CD4-positive, CD25-positive, alpha-beta regulatory T cell (primary cell): ENCODE results near the gene LGALS3BP. TPM values are rescaled to one million over a fixed set of nuclear protein-coding genes. Genes with fewer than 3 reads are reported as not detected.

Source experiments
- ATAC-seq, 2 donors: fragments of 150-1000 bp; cut with Tn5 transposase; one replicate each; pipeline ENCODE4 v1.10.0; 2021; ENCODE audit warnings: low read depth in 2 of 2, moderate number of reproducible peaks in 2 of 2, moderate library complexity in 1 of 2
- DNase-seq, 3 donors: peaks; one replicate each; pipeline versions ENCODE4 v3.0.0 to v3.0.0-alpha.2; 2012 to 2022; ENCODE audit warnings: mixed read lengths in 1 of 3
- H3K27ac ChIP-seq: one replicate; pipeline ENCODE4 v1.7.0; 2013; ENCODE audit warnings: mild to moderate bottlenecking, low read length; ENCODE audit not compliant: insufficient read depth, poor library complexity, severe bottlenecking
- H3K27me3 ChIP-seq: one replicate; pipeline ENCODE4 v1.7.0; 2013; ENCODE audit warnings: low read length; ENCODE audit not compliant: control insufficient read depth, insufficient read depth
- H3K36me3 ChIP-seq: one replicate; pipeline ENCODE4 v1.7.0; 2013; ENCODE audit warnings: mild to moderate bottlenecking, low read length, moderate library complexity; ENCODE audit not compliant: control insufficient read depth, insufficient read depth
- H3K4me1 ChIP-seq: 2 replicates; pipeline ENCODE4 v1.7.0; 2013; ENCODE audit warnings: mild to moderate bottlenecking, low read length; ENCODE audit not compliant: insufficient read depth, control insufficient read depth, poor library complexity, severe bottlenecking
- H3K4me3 ChIP-seq: one replicate; pipeline ENCODE4 v1.7.0; 2013; ENCODE audit warnings: low read depth, mild to moderate bottlenecking, low read length, moderate library complexity
- H3K9me3 ChIP-seq, 2 experiments: 1 replicate in 1 of 2; 2 replicates in 1 of 2; pipeline ENCODE4 v1.7.0; 2013; ENCODE audit warnings: low read length in 2 of 2, mild to moderate bottlenecking in 1 of 2, moderate library complexity in 1 of 2; ENCODE audit not compliant: control insufficient read depth in 2 of 2
- H3K27ac Mint-ChIP-seq, 3 donors: one replicate each; pipeline ENCODE4 v1.8.0; 2020 to 2022; ENCODE audit warnings: mild to moderate bottlenecking in 3 of 3, mixed read lengths in 3 of 3, moderate library complexity in 2 of 3
- H3K27me3 Mint-ChIP-seq: one replicate; pipeline ENCODE4 v1.8.0; 2022; ENCODE audit warnings: mild to moderate bottlenecking, mixed read lengths
- H3K36me3 Mint-ChIP-seq: one replicate; pipeline ENCODE4 v1.8.0; 2020; ENCODE audit warnings: mixed read lengths
- H3K4me1 Mint-ChIP-seq, 4 donors: one replicate each; pipeline ENCODE4 v1.8.0; 2020 to 2022; ENCODE audit warnings: mixed read lengths in 4 of 4, mild to moderate bottlenecking in 1 of 4
- H3K4me3 Mint-ChIP-seq, 4 donors: one replicate each; pipeline ENCODE4 v1.8.0; 2020 to 2022; ENCODE audit warnings: mild to moderate bottlenecking in 4 of 4, mixed read lengths in 4 of 4, moderate library complexity in 3 of 4
- H3K9me3 Mint-ChIP-seq, 7 donors: one replicate each; pipeline ENCODE4 v1.8.0; 2020 to 2022; ENCODE audit warnings: mixed read lengths in 7 of 7, mild to moderate bottlenecking in 3 of 7, moderate library complexity in 2 of 7
- polyA plus RNA-seq, 4 donors: library from polyadenylated mRNA; unstranded; fragments of 300-500 nt; fragmentation: Illumina TruSeq; gene quantifications; one replicate each; pipeline ENCODE4 v1.2.3, GENCODE V29; 2021
- total RNA-seq: library from RNA; stranded (reverse); gene quantifications from one replicate; pipeline ENCODE4 v1.2.3, GENCODE V29; 2022

Gene LGALS3BP
- total and polyA plus RNA-seq, 5 donors from 2014 or later, result 23.4 to 43.5 (median 27.2) TPM

GRCh38 chr17:79003661-79004411 lies 24.1 kb upstream of the LGALS3BP start:
- DNase-seq, result no peak
- Mint-ChIP-seq H3K4me3 (no peak overlapping the region), H3K36me3 (peaks cover 23% of the 10 kb centered on the region), H3K27me3 (peaks cover 7% of the 10 kb centered on the region), H3K4me1 (peaks cover 8 to 62% (median 33%) of the 10 kb centered on the region in 4 donors), H3K27ac (no peak overlapping the region), H3K9me3 (peaks cover 0 to 4% (median 0%) of the 10 kb centered on the region in 7 donors)
- Histone ChIP-seq H3K4me1 (peaks cover 38% of the 10 kb centered on the region), H3K27me3 (no peaks in the 10 kb centered on the region), H3K36me3 (peaks cover 14% of the 10 kb centered on the region), H3K27ac (no peak overlapping the region), H3K9me3 (no peaks in the 10 kb centered on the region), H3K4me3 (no peak overlapping the region)
- no peak for ATAC-seq

DNA sequence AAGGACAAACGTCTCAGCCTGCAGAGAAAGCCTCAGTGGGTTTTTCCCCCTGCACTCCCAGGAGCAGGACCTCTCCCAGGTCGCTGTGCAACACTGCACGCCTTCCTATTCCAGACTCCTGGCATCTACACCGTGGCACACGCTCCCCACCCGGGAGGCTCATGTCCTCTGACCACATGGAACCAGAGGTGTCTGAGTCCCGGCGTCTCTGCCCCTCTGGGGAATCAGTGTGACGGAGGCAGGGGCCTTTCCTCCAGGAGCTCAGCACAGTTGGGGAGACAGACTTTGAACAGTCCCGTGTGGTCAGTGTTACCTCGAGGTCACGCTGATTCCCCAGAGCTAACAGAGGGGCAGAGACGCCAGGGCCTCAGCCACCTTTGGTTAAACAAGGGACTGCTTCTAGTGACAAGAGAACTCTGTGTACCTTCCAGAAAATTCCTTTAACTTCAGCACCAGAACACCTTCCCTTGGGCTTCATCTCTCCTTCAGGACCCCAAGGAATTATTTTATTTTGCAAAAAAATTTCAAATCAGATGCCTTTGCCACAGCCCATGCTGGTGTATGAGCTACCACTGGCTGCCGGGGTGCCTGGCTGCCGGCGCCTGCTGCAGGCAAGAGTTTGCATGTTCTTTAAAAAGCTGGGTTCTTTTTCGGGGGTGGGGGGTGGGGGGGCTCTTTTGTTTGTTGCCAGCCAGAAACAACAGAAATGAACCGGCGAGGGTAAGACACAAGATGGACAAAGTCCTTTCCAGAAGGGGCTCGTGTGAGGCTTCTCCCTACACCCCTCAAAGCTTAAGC lies 23.3 kb upstream of the LGALS3BP start:
- ATAC-seq (no peak), DNase-seq (no peak)
- H3K4me1 ChIP-seq, result peaks cover 29% of the 10 kb centered on the region
- peaks cover 20% of the 10 kb centered on the region for H3K36me3 ChIP-seq
- Mint-ChIP-seq H3K9me3 (no peaks in the 10 kb centered on the region), H3K27me3 (peaks cover 4% of the 10 kb centered on the region), H3K36me3 (peaks cover 22% of the 10 kb centered on the region), H3K4me1 (peaks cover 8 to 53% (median 26%) of the 10 kb centered on the region in 4 donors), H3K4me3 (no peak overlapping the region), H3K27ac (peak overlapping the region in 2 of 3 donors; percentile 62 to 82)
- H3K9me3 ChIP-seq, result no peaks in the 10 kb centered on the region
- H3K4me3 ChIP-seq, result no peak overlapping the region
- H3K27ac ChIP-seq, result no peak overlapping the region
- H3K27me3 ChIP-seq, result no peaks in the 10 kb centered on the region

- peak overlapping the region; percentile 62 to 82 (median 79) for H3K27ac Mint-ChIP-seq
These were observed 22.6 kb upstream of the LGALS3BP start for GRCh38 chr17:79002291-79002690.

DNA sequence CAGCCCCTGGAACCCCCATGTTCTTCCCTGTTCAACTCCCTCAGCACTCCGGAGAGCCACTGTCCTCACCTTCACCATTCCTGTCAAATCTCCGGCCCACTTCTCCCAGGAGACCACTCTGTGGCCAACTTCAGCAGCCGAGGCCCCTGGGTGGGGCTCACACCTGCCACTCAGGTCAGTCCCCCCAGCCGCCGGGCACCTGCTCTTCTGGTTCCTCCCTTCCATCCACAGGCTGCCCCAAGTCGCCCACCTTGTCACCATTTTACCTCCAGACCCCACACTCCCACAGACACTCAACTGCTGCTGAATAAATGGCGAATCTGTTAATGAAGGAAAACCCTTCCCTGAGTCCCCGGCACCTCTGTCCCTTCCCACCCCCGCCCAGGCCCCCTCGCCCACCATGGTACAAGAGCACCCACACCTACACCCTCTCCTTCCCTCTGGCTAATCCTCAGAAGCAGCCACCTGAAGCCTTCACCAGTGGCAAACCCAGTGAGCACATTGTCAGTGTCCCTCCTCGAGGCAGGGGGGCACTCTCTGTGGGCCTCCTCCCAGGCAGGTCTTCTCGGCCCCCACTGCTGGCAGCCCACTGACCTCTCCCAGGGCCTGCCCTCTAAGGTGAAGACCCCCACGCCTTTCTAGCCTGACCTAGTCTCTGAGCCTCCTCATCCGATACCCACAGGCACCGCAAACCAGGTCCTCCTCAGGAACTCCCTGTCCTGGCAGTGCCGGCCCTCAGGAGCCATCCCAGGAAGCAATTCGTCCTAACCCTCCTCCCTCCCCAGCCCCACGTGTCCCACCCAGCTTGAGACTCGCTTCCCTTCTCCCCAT lies 21.7 kb upstream of the LGALS3BP start:
- ATAC-seq (no peak), DNase-seq (no peak)
- Histone ChIP-seq H3K9me3 (no peaks in the 10 kb centered on the region), H3K4me1 (peaks cover 15% of the 10 kb centered on the region), H3K36me3 (peaks cover 36% of the 10 kb centered on the region), H3K27ac (no peak overlapping the region), H3K27me3 (no peaks in the 10 kb centered on the region), H3K4me3 (no peak overlapping the region)
- peaks cover 28% of the 10 kb centered on the region for H3K36me3 Mint-ChIP-seq
- peaks cover 0 to 37% (median 13%) of the 10 kb centered on the region in 4 donors for H3K4me1 Mint-ChIP-seq
- peak overlapping the region in 2 of 3 donors; percentile 82 to 95 for H3K27ac Mint-ChIP-seq
- no peak overlapping the region for H3K4me3 Mint-ChIP-seq
- no peaks in the 10 kb centered on the region for H3K27me3 Mint-ChIP-seq
- H3K9me3 Mint-ChIP-seq, result no peaks in the 10 kb centered on the region

More at GRCh38 chr17:79002291-79002690, 22.6 kb upstream of the LGALS3BP start:
- DNase-seq, result no peak
- Histone ChIP-seq H3K9me3 (no peaks in the 10 kb centered on the region), H3K27ac (no peak overlapping the region), H3K4me3 (no peak overlapping the region), H3K36me3 (peaks cover 27% of the 10 kb centered on the region), H3K27me3 (no peaks in the 10 kb centered on the region), H3K4me1 (peaks cover 22% of the 10 kb centered on the region)
- Mint-ChIP-seq H3K4me3 (no peak overlapping the region), H3K27me3 (peaks cover under 1% of the 10 kb centered on the region), H3K36me3 (peaks cover 23% of the 10 kb centered on the region), H3K9me3 (no peaks in the 10 kb centered on the region), H3K4me1 (peaks cover 5 to 46% (median 21%) of the 10 kb centered on the region in 4 donors)
- ATAC-seq, result no peak

DNA sequence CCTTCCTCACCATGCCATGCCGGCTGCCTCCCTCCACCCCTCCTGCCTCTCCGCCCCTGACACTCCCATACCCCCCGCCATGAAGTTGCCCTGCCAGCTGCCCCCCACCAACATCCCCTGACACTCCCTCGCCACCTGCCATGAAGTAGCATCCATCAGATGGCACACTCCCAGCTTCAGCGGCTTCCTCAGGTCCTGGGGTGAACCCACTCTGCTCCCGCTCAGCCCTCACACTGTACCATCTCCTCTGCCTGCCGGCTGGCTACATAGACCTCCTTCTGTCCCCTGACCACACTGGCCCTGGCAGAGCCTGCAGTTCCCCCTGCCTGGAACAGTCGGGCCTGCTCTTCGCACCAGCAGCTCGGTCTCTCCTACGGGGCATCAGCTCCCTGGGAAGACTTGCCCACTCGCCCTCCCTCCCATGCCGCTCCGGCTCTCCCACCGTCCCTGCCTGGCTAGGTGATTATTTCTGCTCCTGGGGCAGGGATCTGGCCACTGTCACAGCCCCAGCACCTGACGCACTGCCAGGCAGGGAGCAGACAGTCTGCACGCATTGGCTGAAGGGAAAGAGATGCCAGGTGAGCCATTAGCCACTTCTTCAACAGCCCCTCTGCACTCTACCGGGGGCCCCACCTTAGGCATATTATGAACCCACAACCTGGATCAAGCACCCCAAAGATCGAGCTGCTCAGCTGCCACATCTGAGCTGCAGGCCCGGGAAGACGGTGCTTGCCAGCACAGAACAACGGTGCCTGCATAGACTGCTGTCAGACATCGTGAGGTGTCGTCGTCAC lies 20.9 kb upstream of the LGALS3BP start:
- Mint-ChIP-seq H3K4me3 (no peak overlapping the region), H3K36me3 (peaks cover 32% of the 10 kb centered on the region), H3K9me3 (no peaks in the 10 kb centered on the region), H3K4me1 (peaks cover 0 to 29% (median 5%) of the 10 kb centered on the region in 4 donors), H3K27ac (no peak overlapping the region), H3K27me3 (no peaks in the 10 kb centered on the region)
- ATAC-seq (no peak), DNase-seq (no peak)
- Histone ChIP-seq H3K4me3 (no peak overlapping the region), H3K4me1 (peaks cover 7% of the 10 kb centered on the region), H3K36me3 (peaks cover 44% of the 10 kb centered on the region), H3K27ac (no peak overlapping the region), H3K9me3 (no peaks in the 10 kb centered on the region), H3K27me3 (no peaks in the 10 kb centered on the region)

- peaks cover 36% of the 10 kb centered on the region for H3K36me3 Mint-ChIP-seq
- DNase-seq (no peak), ATAC-seq (no peak)
- no peak overlapping the region for H3K27ac ChIP-seq
- H3K36me3 ChIP-seq, result peaks cover 47% of the 10 kb centered on the region
- no peak overlapping the region for H3K27ac Mint-ChIP-seq
- no peak overlapping the region for H3K4me3 ChIP-seq
- H3K9me3 Mint-ChIP-seq, result no peaks in the 10 kb centered on the region
- no peaks in the 10 kb centered on the region for H3K27me3 ChIP-seq
- no peaks in the 10 kb centered on the region for H3K27me3 Mint-ChIP-seq
- H3K4me1 Mint-ChIP-seq, result peaks cover 0 to 24% (median 3%) of the 10 kb centered on the region in 4 donors
- no peaks in the 10 kb centered on the region for H3K9me3 ChIP-seq
- H3K4me1 ChIP-seq, result peaks cover under 1% of the 10 kb centered on the region
- no peak overlapping the region for H3K4me3 Mint-ChIP-seq
These were observed 20.2 kb upstream of the LGALS3BP start for GRCh38 chr17:78999947-79000395.
